GM06990 (cell line): ENCODE measurements around the gene MAN2A2.
"Not testable (repeated sequence)": the region's sequence is repeated elsewhere in the genome, so short reads cannot be mapped to it uniquely, and the experiment has no call there.

Experiments
- DNase-seq: peaks from one replicate; pipeline ENCODE4 v3.0.0-alpha.2; 2011; ENCODE audit not compliant: insufficient read length; ENCODE audit errors: extremely low read depth
- H3K27me3 ChIP-seq: replicated peaks from 2 replicates; pipeline ENCODE4 v1.6.0; 2011; ENCODE audit warnings: low read length; ENCODE audit not compliant: control insufficient read depth, insufficient read depth
- H3K36me3 ChIP-seq: 2 replicates; pipeline ENCODE4 v1.5.1; 2011; ENCODE audit warnings: low read length; ENCODE audit not compliant: control insufficient read depth, insufficient read depth
- H3K4me3 ChIP-seq: replicated peaks from 2 replicates; pipeline ENCODE4 v1.5.1; 2011; ENCODE audit warnings: low read depth, mild to moderate bottlenecking, control low read depth, low read length
- TF ChIP-seq, protein P1 (sequence below): IDR thresholded peaks from 2 replicates; pipeline ENCODE4 v1.5.1; 2011; ENCODE audit warnings: low read length, control low read depth, mild to moderate bottlenecking, inconsistent platforms; ENCODE audit not compliant: insufficient read depth, poor library complexity, severe bottlenecking

The MAN2A2 gene

DNA sequence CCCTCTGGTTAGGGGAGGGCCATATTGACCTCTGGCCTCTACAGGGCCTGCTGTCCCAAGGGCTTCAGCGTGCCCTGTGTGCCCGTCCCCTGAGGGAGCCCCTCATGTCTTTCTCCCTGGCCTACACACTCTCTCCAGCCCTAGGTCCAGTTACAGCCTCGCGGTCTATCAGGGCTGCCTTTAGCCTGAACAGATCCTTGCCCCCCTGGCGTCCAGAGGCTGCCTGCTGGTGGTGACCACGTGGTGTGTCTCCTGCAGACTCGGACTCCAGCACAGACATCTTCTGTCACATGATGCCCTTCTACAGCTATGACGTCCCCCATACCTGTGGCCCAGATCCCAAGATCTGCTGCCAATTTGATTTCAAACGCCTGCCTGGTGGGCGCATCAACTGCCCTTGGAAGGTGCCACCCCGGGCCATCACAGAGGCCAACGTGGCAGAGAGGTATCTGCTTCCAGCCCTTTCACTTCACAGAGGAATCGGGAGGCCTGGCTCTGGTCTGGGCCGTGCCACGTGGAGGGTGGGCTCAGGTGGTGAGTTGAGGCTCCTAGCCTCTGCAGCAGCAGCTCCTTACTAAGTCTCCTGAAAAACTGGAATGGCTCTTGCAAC lies 4.1 kb downstream of the MAN2A2 start:
- Histone ChIP-seq H3K36me3 (peaks cover 52% of the 10 kb centered on the region), H3K4me3 (no peak overlapping the region), H3K27me3 (no peaks in the 10 kb centered on the region)
- TF ChIP-seq, protein P1, sequence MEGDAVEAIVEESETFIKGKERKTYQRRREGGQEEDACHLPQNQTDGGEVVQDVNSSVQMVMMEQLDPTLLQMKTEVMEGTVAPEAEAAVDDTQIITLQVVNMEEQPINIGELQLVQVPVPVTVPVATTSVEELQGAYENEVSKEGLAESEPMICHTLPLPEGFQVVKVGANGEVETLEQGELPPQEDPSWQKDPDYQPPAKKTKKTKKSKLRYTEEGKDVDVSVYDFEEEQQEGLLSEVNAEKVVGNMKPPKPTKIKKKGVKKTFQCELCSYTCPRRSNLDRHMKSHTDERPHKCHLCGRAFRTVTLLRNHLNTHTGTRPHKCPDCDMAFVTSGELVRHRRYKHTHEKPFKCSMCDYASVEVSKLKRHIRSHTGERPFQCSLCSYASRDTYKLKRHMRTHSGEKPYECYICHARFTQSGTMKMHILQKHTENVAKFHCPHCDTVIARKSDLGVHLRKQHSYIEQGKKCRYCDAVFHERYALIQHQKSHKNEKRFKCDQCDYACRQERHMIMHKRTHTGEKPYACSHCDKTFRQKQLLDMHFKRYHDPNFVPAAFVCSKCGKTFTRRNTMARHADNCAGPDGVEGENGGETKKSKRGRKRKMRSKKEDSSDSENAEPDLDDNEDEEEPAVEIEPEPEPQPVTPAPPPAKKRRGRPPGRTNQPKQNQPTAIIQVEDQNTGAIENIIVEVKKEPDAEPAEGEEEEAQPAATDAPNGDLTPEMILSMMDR = no peak
- DNase-seq = no peak

DNA sequence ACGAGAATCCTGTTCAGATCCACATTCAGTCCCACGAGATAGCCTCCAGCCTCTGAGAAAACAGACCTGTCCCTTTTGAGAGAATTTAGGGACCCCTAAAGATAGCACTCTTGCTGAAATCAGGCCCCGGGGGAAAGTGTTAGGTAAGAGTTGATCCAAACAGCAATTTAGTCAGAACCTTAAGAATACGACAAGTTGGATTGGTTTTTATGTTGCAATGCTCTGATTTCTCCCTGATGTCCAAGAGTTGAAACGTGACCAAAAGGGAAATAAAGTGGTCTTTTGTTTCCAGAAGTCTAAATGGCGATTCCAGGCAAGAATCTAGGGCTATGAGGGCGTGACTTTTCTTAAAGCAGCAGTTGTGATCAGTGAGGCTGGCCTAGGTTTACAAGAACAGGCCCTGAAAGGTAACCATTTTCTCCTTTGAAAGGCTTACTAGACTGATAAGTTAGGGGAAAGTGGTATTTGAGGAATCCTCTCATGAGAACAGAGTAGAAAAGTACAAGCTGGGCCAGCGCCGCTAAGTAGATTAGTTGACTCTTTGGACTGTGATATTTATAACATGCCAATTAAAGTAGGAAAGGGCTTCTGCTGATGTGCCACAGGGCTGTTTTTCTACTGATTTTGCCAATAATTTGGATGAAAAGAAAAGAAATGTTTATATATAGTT lies 4.9 kb downstream of the MAN2A2 start:
- H3K27me3 ChIP-seq = no peaks in the 10 kb centered on the region
- no peak for DNase-seq
- H3K36me3 ChIP-seq = peaks cover 60% of the 10 kb centered on the region
- TF ChIP-seq, protein P1 = no peak
- H3K4me3 ChIP-seq = no peak overlapping the region

DNA sequence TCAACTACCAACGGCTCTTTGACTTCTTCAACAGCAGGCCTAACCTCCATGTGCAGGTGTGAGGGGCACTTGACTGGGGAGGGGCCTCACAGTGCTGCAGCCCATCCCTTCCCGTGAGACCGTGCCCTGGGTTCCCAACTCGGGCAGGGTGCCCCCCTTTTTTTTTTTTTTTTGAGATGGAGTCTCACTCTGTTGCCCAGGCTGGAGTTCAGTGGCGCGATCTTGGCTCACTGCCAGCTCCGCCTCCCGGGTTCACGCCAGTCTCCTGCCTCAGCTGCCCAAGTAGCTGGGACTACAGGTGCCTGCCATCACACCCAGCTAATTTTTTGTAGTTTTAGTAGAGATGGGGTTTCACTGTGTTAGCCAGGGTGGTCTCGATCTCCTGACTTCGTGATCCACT lies 6.3 kb downstream of the MAN2A2 start:
- DNase-seq, H3K27me3 ChIP-seq, H3K4me3 ChIP-seq: not testable (repeated sequence)
- peaks cover 68% of the 10 kb centered on the region for H3K36me3 ChIP-seq

DNA sequence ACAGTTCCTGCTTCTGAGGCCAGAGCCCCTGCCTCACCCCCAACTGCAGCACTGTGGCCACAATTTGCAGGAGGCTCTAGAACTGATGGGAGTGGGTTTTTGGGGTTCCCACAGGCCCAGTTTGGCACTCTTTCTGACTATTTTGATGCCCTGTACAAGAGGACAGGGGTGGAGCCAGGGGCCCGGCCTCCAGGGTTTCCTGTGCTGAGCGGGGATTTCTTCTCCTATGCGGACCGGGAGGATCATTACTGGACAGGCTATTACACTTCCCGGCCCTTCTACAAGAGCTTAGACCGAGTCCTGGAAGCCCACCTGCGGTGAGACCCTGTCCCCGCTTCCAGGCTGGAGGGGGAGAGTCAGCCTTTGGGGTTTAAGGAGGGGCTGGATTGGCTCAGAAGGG lies 6.9 kb downstream of the MAN2A2 start:
- Histone ChIP-seq H3K36me3 (peaks cover 72% of the 10 kb centered on the region), H3K4me3 (no peak overlapping the region), H3K27me3 (no peaks in the 10 kb centered on the region)
- TF ChIP-seq, protein P1 = no peak
- DNase-seq = no peak

DNA sequence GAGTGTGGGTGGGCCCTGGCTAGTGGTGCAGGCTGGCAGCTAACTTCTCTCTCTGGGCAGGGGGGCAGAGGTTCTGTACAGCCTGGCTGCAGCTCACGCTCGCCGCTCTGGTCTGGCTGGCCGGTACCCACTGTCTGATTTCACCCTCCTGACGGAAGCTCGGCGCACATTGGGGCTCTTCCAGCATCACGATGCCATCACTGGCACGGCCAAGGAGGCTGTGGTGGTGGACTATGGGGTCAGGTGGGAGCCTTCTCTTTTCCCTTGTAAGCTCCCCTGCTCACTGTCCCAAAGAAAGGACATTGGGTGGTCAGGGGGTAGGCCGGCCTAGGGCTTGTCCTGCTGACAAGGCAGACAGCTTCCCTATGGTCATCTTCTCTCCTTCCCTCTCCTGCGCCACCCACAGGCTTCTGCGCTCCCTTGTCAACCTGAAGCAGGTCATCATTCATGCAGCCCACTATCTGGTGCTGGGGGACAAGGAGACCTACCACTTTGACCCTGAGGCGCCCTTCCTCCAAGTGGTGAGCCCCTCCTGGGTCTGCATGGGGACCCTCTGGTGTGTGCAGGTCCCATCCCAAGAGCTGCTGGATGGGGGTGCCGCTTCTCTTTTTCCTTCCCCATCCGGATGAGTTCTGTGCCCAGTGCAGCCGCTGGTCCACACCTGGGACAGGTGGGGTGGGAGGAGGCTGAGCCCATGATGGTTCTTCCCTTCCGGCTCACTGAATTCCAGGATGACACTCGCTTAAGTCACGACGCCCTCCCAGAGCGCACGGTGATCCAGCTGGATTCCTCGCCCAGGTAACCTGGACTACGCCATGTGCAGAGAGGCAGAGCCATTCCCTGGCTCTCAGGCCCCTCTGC lies 7.6 kb downstream of the MAN2A2 start:
- DNase-seq = no peak
- TF ChIP-seq, protein P1 = no peak
- H3K27me3 ChIP-seq = no peaks in the 10 kb centered on the region
- peaks cover 72% of the 10 kb centered on the region for H3K36me3 ChIP-seq
- H3K4me3 ChIP-seq = no peak overlapping the region

DNA sequence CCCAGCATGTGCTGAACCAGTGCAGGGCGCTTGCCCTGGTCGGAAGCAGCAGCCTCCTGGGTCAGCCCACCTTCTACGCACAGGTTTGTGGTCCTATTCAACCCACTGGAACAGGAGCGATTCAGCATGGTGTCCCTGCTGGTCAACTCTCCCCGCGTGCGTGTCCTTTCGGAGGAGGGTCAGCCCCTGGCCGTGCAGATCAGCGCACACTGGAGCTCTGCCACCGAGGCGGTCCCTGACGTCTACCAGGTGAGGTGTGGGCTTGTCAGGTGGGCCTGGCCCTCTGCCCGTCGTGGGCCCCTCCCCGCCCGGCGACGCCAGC lies 8.2 kb downstream of the MAN2A2 start:
- H3K36me3 ChIP-seq = peaks cover 72% of the 10 kb centered on the region
- TF ChIP-seq, protein P1 = no peak
- no peak for DNase-seq

More for the DNA sequence above, 8.2 kb downstream of the MAN2A2 start:
- H3K27me3 ChIP-seq = no peaks in the 10 kb centered on the region
- no peak overlapping the region for H3K4me3 ChIP-seq
